GM12801 (cell line): ENCODE measurements around the gene SYNGR1.

Source experiments
- TF ChIP-seq, protein P1 (sequence below): IDR thresholded peaks from one replicate; pipeline ENCODE4 v1.5.1; 2011; ENCODE audit warnings: control low read depth; ENCODE audit not compliant: insufficient read length; ENCODE audit errors: extremely low read depth

The SYNGR1 gene

GRCh38 chr22:39343259-39344045, 6.3 kb upstream of the SYNGR1 start:
- TF ChIP-seq, protein P1, sequence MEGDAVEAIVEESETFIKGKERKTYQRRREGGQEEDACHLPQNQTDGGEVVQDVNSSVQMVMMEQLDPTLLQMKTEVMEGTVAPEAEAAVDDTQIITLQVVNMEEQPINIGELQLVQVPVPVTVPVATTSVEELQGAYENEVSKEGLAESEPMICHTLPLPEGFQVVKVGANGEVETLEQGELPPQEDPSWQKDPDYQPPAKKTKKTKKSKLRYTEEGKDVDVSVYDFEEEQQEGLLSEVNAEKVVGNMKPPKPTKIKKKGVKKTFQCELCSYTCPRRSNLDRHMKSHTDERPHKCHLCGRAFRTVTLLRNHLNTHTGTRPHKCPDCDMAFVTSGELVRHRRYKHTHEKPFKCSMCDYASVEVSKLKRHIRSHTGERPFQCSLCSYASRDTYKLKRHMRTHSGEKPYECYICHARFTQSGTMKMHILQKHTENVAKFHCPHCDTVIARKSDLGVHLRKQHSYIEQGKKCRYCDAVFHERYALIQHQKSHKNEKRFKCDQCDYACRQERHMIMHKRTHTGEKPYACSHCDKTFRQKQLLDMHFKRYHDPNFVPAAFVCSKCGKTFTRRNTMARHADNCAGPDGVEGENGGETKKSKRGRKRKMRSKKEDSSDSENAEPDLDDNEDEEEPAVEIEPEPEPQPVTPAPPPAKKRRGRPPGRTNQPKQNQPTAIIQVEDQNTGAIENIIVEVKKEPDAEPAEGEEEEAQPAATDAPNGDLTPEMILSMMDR, result no peak

GRCh38 chr22:39344046-39344390, 5.8 kb upstream of the SYNGR1 start:
- TF ChIP-seq, protein P1, result no peak

- TF ChIP-seq, protein P1, result no peak
These were observed 4.6 kb upstream of the SYNGR1 start for GRCh38 chr22:39345231-39345630.

DNA sequence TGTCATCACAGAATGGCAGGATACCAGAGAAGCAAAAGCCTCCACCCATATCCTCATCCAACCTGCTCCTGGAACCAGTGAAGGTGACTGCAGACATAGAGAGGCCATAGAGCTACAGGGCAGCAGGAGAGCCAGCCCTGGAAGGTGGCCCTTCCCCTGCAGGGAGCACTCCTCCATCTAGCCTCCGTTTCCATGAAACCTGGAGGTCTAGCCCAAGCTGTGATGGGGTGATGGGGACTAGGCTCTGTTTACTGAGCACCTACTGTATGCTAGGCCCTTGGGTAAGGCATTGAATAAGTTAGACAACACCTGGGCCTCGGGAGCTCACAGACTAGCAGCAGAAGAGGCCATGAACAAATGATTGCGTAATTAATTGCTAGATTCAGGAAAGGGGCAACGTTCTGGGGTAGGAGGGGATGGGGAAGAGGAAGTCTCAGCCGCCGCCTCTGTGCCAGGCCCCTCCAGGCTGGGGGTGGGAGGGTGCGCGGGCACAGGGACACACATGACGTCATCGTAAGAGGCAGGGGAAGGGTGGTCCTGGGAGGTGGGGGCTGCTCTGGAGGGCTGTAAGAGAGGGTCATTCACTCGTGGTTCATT, 784 bp upstream of the SYNGR1 start:
- TF ChIP-seq, protein P1, result no peak

DNA sequence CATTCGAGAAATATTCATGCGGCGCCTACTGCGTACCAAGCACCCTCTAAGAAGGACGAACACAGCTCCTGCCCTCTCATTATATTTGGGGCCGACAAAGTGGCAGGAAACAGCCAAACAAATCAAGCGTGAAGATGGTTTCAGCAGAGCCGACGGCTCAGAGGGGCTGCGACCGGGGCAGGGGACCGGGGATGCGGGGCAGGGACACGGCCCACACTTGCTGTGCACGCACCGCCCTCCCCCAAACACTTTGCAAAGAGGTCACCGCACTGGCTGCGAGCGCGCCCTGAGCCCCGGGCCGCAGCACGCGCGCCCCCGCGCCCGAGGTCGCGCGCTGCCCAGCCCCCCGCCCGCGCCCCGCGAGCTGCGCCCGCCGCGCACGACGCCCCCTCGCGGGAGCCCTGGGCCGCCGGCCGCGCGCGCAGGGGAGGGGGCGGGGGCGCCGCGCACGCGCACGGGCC, 255 bp upstream of the SYNGR1 start:
- TF ChIP-seq, protein P1, result no peak

DNA sequence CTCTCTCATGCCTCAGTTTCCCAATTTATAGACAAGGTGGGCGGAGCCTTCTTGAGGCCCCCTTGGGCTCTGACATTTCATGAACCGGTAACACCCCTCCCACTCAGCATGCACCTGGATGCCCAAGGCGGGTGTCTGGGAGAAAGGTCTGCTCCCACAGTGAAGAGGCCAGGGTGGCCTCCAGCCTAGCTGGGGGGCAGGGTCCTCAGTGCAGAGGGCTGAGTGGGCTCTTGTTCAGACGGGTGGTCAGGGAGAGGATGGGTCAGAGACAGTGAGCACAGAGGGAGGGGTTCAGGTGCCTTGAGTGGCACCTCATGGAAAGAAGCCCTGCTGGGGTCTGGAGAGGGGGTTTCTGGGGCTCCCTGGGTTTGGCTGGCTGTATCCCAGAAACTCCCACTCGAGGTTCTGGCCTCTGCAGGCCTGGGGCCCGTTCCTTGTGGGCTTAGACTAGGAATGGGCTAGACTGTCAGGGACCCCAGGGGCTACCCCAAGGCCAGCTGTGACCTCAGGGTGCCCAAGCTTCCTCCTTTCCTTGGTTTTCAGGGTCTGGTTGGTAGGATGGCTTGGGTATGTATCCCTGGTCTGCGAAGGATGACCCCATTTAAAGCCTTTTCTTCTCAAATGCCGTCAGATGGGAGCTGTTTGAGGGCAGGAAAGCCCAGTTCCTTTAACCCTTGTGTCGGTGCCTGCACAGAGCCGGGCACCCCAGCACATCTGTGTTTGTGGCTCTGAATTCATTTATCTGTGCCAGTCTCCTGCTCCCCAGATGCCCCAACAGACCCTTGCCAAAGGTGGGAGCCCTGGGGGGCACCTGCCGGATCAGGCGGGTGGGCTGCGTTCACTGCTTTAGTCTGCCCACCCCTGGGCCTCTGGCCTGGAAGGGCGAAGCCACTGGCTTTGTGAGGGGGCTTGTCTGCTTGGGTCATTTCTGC, 1.2 kb downstream of the SYNGR1 start:
- TF ChIP-seq, protein P1, result no peak

DNA sequence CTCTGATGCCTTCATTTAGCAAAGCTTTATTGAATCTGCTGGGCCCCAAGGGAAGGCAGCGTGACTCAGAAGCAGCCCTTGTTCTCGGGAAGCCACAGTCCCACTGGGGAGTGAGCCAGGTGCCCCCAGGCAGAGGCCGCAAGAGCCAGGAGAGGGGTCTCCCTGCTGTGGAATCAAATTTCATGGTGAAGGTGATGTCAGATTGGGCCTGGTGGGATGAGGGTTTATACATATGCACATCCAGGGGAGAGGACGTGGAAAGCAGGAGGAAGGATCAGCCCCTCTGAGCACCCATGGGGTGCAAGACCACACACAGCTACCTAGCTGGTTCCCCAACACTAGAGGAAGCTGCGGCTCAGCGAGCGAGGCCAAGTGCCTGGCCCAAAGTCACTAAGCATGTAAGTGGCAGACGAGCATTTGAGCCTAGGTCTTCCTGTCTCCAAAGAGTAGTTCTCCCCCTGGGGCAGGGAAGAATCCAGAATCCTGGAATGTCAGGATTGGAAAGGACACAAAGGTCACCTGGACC, 2.0 kb downstream of the SYNGR1 start:
- TF ChIP-seq, protein P1, result no peak
